ENCODE measurements around the gene TYRO3.
A peak's percentile ranks its signal among the peaks of the same experiment; 100 is the strongest.

TYRO3 gene

GRCh38 chr15:41558400-41559238 is at the start of gene TYRO3:
Gene TYRO3 (plus strand): TSS chr15:41559212. CDS start chr15:41559258, 46 bp downstream.
- DNase-seq (ENCODE audit: low read depth) = no peak

- DNase-seq (ENCODE audit: low read depth) = no peak
These were observed 48.3 kb upstream of the TYRO3 start for GRCh38 chr15:41510728-41511127.

- DNase-seq (ENCODE audit: low read depth) = no peak
These were observed 47.6 kb upstream of the TYRO3 start for GRCh38 chr15:41511331-41511898.

GRCh38 chr15:41511899-41512369 is 47.1 kb upstream of the TYRO3 start:
- DNase-seq (ENCODE audit: low read depth) = no peak

GRCh38 chr15:41512512-41512939 is 46.5 kb upstream of the TYRO3 start:
- DNase-seq (ENCODE audit: low read depth) = no peak

GRCh38 chr15:41512940-41513505 is 46.0 kb upstream of the TYRO3 start:
- no peak for DNase-seq (ENCODE audit: low read depth)

- DNase-seq (ENCODE audit: low read depth) = peak; percentile 89
These were observed 45.3 kb upstream of the TYRO3 start, which contains the start of gene LTK for GRCh38 chr15:41513506-41514227. Gene LTK (minus strand): TSS chr15:41513827. CDS start chr15:41513709, 118 bp downstream.

GRCh38 chr15:41517895-41518449 is 41.0 kb upstream of the TYRO3 start:
- no peak for DNase-seq (ENCODE audit: low read depth)

- no peak for DNase-seq (ENCODE audit: low read depth)
These were observed 38.4 kb upstream of the TYRO3 start for GRCh38 chr15:41520636-41521035.

- DNase-seq (ENCODE audit: low read depth) = no peak
These were observed 37.4 kb upstream of the TYRO3 start for GRCh38 chr15:41521614-41522013.

- no peak for DNase-seq (ENCODE audit: low read depth)
These were observed 35.9 kb upstream of the TYRO3 start for GRCh38 chr15:41523097-41523496.

- no peak for DNase-seq (ENCODE audit: low read depth)
These were observed 28.6 kb upstream of the TYRO3 start for GRCh38 chr15:41530363-41530956.

GRCh38 chr15:41535544-41535943 is 23.5 kb upstream of the TYRO3 start:
- DNase-seq (ENCODE audit: low read depth) = no peak

- no peak for DNase-seq (ENCODE audit: low read depth)
These were observed 22.1 kb upstream of the TYRO3 start for GRCh38 chr15:41536866-41537265.

GRCh38 chr15:41543521-41543870 is 15.5 kb upstream of the TYRO3 start:
- DNase-seq (ENCODE audit: low read depth) = no peak

- no peak for DNase-seq (ENCODE audit: low read depth)
These were observed 14.4 kb upstream of the TYRO3 start for GRCh38 chr15:41544650-41545015.

GRCh38 chr15:41545218-41545617 is 13.8 kb upstream of the TYRO3 start:
- no peak for DNase-seq (ENCODE audit: low read depth)

- DNase-seq (ENCODE audit: low read depth) = no peak
These were observed 11.9 kb upstream of the TYRO3 start for GRCh38 chr15:41546851-41547786.

GRCh38 chr15:41550066-41550775 is 8.8 kb upstream of the TYRO3 start:
- DNase-seq (ENCODE audit: low read depth) = no peak

- DNase-seq (ENCODE audit: low read depth) = no peak
These were observed 5.3 kb upstream of the TYRO3 start for GRCh38 chr15:41553731-41554130.
